ENCODE data around the gene SLC1A2. TPM values are rescaled to one million over a fixed set of nuclear protein-coding genes. Genes with fewer than 3 reads are reported as not detected.

The SLC1A2 gene
- total and polyA plus RNA-seq, 2 donors (not counting 3 experiments of a cell fraction or from before 2014, with no cell fraction given) = not detected

GRCh38 chr11:35243774-35244173 is 175.6 kb downstream of the SLC1A2 start:
- POLR2A ChIA-PET = no interaction called here
- Histone ChIP-seq H2AFZ (ENCODE audit: low read depth, low read length) (no peak overlapping the region), H3K9ac (replicated peaks; ENCODE audit: extremely low read depth, insufficient read depth, low read length) (no peak overlapping the region), H4K20me1 (replicated peaks; ENCODE audit: control insufficient read depth, extremely low read depth, insufficient read depth, low read length) (no peaks in the 10 kb centered on the region), H3K4me3 (replicated peaks in 1 of 3; ENCODE audit: insufficient read depth in 1 of 3, low read depth in 1 of 3, low read length in 3 of 3) (no peak overlapping the region), H3K27me3 (ENCODE audit: control insufficient read depth in 2 of 2, insufficient read depth in 2 of 2, low read length in 2 of 2) (peaks cover 5 to 31% of the 10 kb centered on the region in 2 experiments), H3K27ac (ENCODE audit: insufficient read depth, low read depth, low read length) (no peak overlapping the region), H3K9me1 (replicated peaks; ENCODE audit: control insufficient read depth, extremely low read depth, insufficient read depth, low read length) (no peaks in the 10 kb centered on the region), H3K9me3 (replicated peaks; ENCODE audit: control insufficient read depth, insufficient read depth, low read length) (no peaks in the 10 kb centered on the region), H3K79me2 (ENCODE audit: control insufficient read depth, insufficient read depth, low read length) (no peaks in the 10 kb centered on the region), H3K4me1 (ENCODE audit: control insufficient read depth, extremely low read depth, insufficient read depth, low read length) (no peaks in the 10 kb centered on the region), H3K36me3 (ENCODE audit: control insufficient read depth in 2 of 2, extremely low read depth in 1 of 2, insufficient read depth in 2 of 2, low read length in 2 of 2) (no peaks in the 10 kb centered on the region), H3K4me2 (ENCODE audit: insufficient read depth, low read length) (no peak overlapping the region)
- CTCF ChIA-PET = interaction anchor here (1.3 to 2.5 kb wide), 2 partner anchors 246 to 317 kb away, joined by 3 to 7 read pairs; no protein-coding TSS in a partner anchor
- no peak for DNase-seq (ENCODE audit: low read depth, low spot score)
- no TSS peak for BruUV-seq (replicated peaks)
- dilution Hi-C loops (cut with MboI; ENCODE audit: extremely low pct_ligation_motif_present, low sequenced_read_pairs) (no loop called here), intact Hi-C loops (cut with micrococcal nuclease) (no loop called here)
- TF ChIP-seq GATA2 (IDR thresholded peaks at IDR 0.05; ENCODE audit: insufficient read depth, insufficient read length, low read depth, low read length) (no peak), POLR2A (IDR thresholded peaks at IDR 0.05; ENCODE audit: low read depth, low read length) (no peak), MAX (IDR thresholded peaks at IDR 0.05; ENCODE audit: insufficient read depth, insufficient read length) (no peak), JUN (IDR thresholded peaks at IDR 0.05; ENCODE audit: borderline replicate concordance, insufficient read depth, insufficient read length, low read depth) (no peak), POLR2AphosphoS5 (IDR thresholded peaks at IDR 0.05; ENCODE audit: insufficient read depth, low read depth, low read length) (no peak), MYC (IDR thresholded peaks at IDR 0.05; ENCODE audit: low read depth, low read length) (no peak), EZH2 (IDR thresholded peaks at IDR 0.05; ENCODE audit: borderline replicate concordance, low read depth, low read length, severe bottlenecking) (no peak), FOS (IDR thresholded peaks at IDR 0.05; ENCODE audit: borderline replicate concordance, insufficient read depth, low read length) (no peak), CTCF (IDR thresholded peaks at IDR 0.05; ENCODE audit: extremely low read depth in 1 of 2, insufficient read depth in 1 of 2, low read depth in 1 of 2, low read length in 2 of 2) (no peak)
- no peak for FAIRE-seq

All from endothelial cell of umbilical vein (primary cell).